HepG2 (cell line): ENCODE measurements around the gene HLA-B. TPM values are rescaled to one million over a fixed set of nuclear protein-coding genes. Genes with fewer than 3 reads are reported as not detected.

Experiments
- ATAC-seq: fragments of 200-7000 bp; cut with Tn5 transposase; 3 replicates; pipeline ENCODE4 v1.9.1; 2020; ENCODE audit warnings: mild to moderate bottlenecking, moderate library complexity
- BruUV-seq: library from RNA; stranded (reverse); fragments of 400-500 nt; replicated peaks from 2 replicates; lab custom pipeline; 2021; lab: Mats Ljungman, UMichigan
- CTCF ChIA-PET: fragments of 300-600 bp; formaldehyde crosslinking; extraction: SDS; loops from one replicate; lab custom pipeline; 2021; ENCODE audit warnings: low total read pairs, inconsistent platforms, low intra/inter-chr PET ratio; lab: Yijun Ruan, JAX
- POLR2A ChIA-PET: fragments of 350-600 bp; sonication (Branson Sonifier 250); formaldehyde crosslinking; loops from one replicate; lab custom pipeline; 2020; ENCODE audit warnings: antibody characterized with exemption, inconsistent platforms; lab: Yijun Ruan, JAX
- DNase-seq: peaks from one replicate; pipeline ENCODE4 v3.0.0-alpha.2; 2015; ENCODE audit warnings: low spot score
- FAIRE-seq: peaks from 3 replicates; lab custom pipeline; 2011; peaks lifted over from hg19 to GRCh38; lab: Jason Lieb, UNC
- H2AFZ ChIP-seq: one replicate; pipeline ENCODE4 v1.6.1; 2011; ENCODE audit warnings: low read length, inconsistent platforms
- H3K27ac ChIP-seq: fragments of 300-600 bp; 3 replicates; pipeline ENCODE4 v1.8.0; 2011; ENCODE audit warnings: mixed run types, mild to moderate bottlenecking, mixed read lengths, low read length, inconsistent platforms; ENCODE audit not compliant: insufficient read depth; ENCODE audit errors: extremely low read length
- H3K27me3 ChIP-seq, 2 experiments: fragments of 200-600 bp in 1 of 2; 2 replicates in 1 of 2; 3 replicates in 1 of 2; pipeline versions ENCODE4 v1.6.0 to v1.8.0; 2011; ENCODE audit warnings: low read length in 2 of 2, mild to moderate bottlenecking in 2 of 2, moderate library complexity in 2 of 2, inconsistent platforms in 1 of 2; ENCODE audit not compliant: insufficient read depth in 2 of 2, control insufficient read depth in 1 of 2
- H3K36me3 ChIP-seq, 2 experiments: fragments of 200-600 bp in 1 of 2; replicated peaks in 1 of 2; 2 replicates in 1 of 2; 3 replicates in 1 of 2; pipeline versions ENCODE4 v1.5.1 to v1.8.0; 2011; ENCODE audit warnings: low read length in 2 of 2, inconsistent platforms in 1 of 2; ENCODE audit not compliant: insufficient read depth in 2 of 2, control insufficient read depth in 1 of 2
- H3K4me1 ChIP-seq: 2 replicates; pipeline ENCODE4 v1.5.1; 2012; ENCODE audit warnings: low read length, inconsistent platforms; ENCODE audit not compliant: insufficient read depth
- H3K4me2 ChIP-seq: 2 replicates; pipeline ENCODE4 v1.6.0; 2011; ENCODE audit warnings: low read depth, low read length, inconsistent platforms
- H3K4me3 ChIP-seq, 3 experiments: fragments of 200-600 bp in 1 of 3; sonication (generic), shearing (Covaris generic) in 1 of 3; replicated peaks in 1 of 3; 2 replicates each; pipeline ENCODE4 v1.5.1; 2011 to 2016; ENCODE audit warnings: low read length in 3 of 3, inconsistent platforms in 2 of 3, low read depth in 2 of 3, mild to moderate bottlenecking in 2 of 3, control low read depth in 1 of 3, mixed read lengths in 1 of 3; ENCODE audit not compliant: insufficient read depth in 1 of 3
- H3K79me2 ChIP-seq: one replicate; pipeline ENCODE4 v1.6.1; 2011; ENCODE audit warnings: low read length, inconsistent platforms; ENCODE audit not compliant: insufficient read depth
- H3K9ac ChIP-seq: 2 replicates; pipeline ENCODE4 v1.6.0; 2011; ENCODE audit warnings: mild to moderate bottlenecking, low read depth, low read length, inconsistent platforms; ENCODE audit not compliant: insufficient read depth
- H3K9me3 ChIP-seq: 2 replicates; pipeline ENCODE4 v1.5.1; 2012; ENCODE audit warnings: mild to moderate bottlenecking, low read length
- H4K20me1 ChIP-seq: 2 replicates; pipeline ENCODE4 v1.6.0; 2011; ENCODE audit warnings: inconsistent platforms, mild to moderate bottlenecking, low read length, moderate library complexity; ENCODE audit not compliant: insufficient read depth
- ARHGAP35 ChIP-seq: sonication (generic); formaldehyde crosslinking; IDR thresholded peaks from 2 replicates; pipeline ENCODE4 v1.9.0; 2022; ENCODE audit warnings: mild to moderate bottlenecking, inconsistent platforms, moderate library complexity, missing genetic modification reagents, borderline replicate concordance
- ARNT2 ChIP-seq: sonication (generic); formaldehyde crosslinking; IDR thresholded peaks from 2 replicates; pipeline ENCODE4 v1.8.0; 2022; ENCODE audit warnings: mild to moderate bottlenecking, low read depth, missing genetic modification reagents, moderate library complexity
- ATF1 ChIP-seq: IDR thresholded peaks from 2 replicates; pipeline ENCODE4 v1.6.1; 2016; ENCODE audit warnings: mild to moderate bottlenecking, control low read depth
- LCORL ChIP-seq, 2 experiments: fragments of 450-650 bp in 1 of 2; sonication (generic) in 1 of 2; formaldehyde crosslinking in 1 of 2; IDR thresholded peaks; 2 replicates each; pipeline versions ENCODE4 v1.5.0 to v1.6.1; 2017 to 2020; ENCODE audit warnings: antibody characterized with exemption in 1 of 2, missing genetic modification reagents in 1 of 2
- ZNF629 ChIP-seq: sonication (generic); formaldehyde crosslinking; conservative IDR thresholded peaks from 2 replicates; pipeline ENCODE4 v1.5.0; 2020; ENCODE audit warnings: missing genetic modification reagents
- ZNF652 ChIP-seq: IDR thresholded peaks from 2 replicates; pipeline ENCODE4 v1.6.1; 2016; ENCODE audit warnings: low read depth, borderline replicate concordance
- WGBS: methylation state at CpG from one replicate; pipeline ENCODE4 v1.1.6; 2017; ENCODE audit warnings: low lambda C conversion rate; 5-methylcytosine and 5-hydroxymethylcytosine counted together
- in situ Hi-C: cut with HindIII; loops from 2 replicates; pipeline ENCODE4 v1.10.0; 2017; ENCODE audit warnings: low pct_unique_long_range_greater_than_20kb; ENCODE audit not compliant: extremely low pct_ligation_motif_present
- intact Hi-C: fragments of 100-400 bp; cut with micrococcal nuclease; formaldehyde crosslinking; loops from one replicate; pipeline ENCODE4 v1.10.0; 2022; ENCODE audit not compliant: unreplicated experiment
- polyA plus RNA-seq, 8 experiments: library from polyadenylated mRNA; depleted of rRNA in 3 of 8; stranded (reverse) in 7 of 8; unstranded in 1 of 8; fragments of >200 nt; fragmentation: Illumina TruSeq in 4 of 8; extraction: Trizol in 4 of 8; gene quantifications; 2 replicates each; pipeline versions ENCODE4 v1.2.1 to v1.2.3, GENCODE V29; 2011 to 2016; ENCODE audit warnings: low read depth in 4 of 8, missing spikeins in 1 of 8, mixed read lengths in 1 of 8; ENCODE audit not compliant: insufficient read depth in 1 of 8
- total RNA-seq, 5 experiments: library from RNA; depleted of rRNA; stranded (reverse); fragments of >200 nt; fragmentation: Illumina TruSeq; extraction: Trizol; gene quantifications; 2 replicates each; pipeline ENCODE4 v1.2.3, GENCODE V29; 2016; ENCODE audit warnings: low read depth in 1 of 5
- TF ChIP-seq, protein P1 (sequence below): sonication (generic); formaldehyde crosslinking; IDR thresholded peaks from 2 replicates; pipeline ENCODE4 v1.8.0; 2022; ENCODE audit warnings: mild to moderate bottlenecking, missing genetic modification reagents, borderline replicate concordance
- TF ChIP-seq, protein P2 (sequence below): sonication (generic); formaldehyde crosslinking; IDR thresholded peaks from 2 replicates; pipeline ENCODE4 v1.5.1; 2020; ENCODE audit warnings: missing genetic modification reagents, mild to moderate bottlenecking, borderline replicate concordance

The HLA-B gene
- total and polyA plus RNA-seq, 2 of the 13 experiments (the other 11 are each of a cell fraction or from before 2014, with no cell fraction given): 35.3 to 88.9 TPM

DNA sequence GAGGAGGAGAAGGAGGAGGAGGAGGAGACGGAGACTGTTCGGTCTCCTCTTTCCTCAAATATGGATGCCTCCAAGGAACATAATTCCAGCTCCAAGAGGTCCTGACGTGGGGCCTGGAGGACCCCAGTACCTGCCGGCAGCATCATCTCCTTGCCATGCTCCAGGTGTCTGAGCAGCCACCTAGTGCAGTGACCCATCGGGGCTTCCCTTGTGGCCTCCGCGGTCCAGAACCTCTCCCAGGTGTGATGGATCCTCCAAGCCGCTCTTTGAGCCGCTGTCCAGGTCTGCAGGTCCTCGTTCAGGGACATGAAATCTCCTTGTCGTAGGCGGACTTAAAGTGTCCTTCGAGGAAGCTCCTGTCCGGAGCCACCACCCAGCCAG, 49.3 kb downstream of the HLA-B start (continued):
- TF ChIP-seq ARNT2 (CRISPR knock-in tag) (no peak), ARHGAP35 (no peak), ATF1 (CRISPR knock-in tag) (no peak), LCORL (IDR thresholded peaks at IDR 0.05) (no peak), LCORL (CRISPR knock-in tag; IDR thresholded peaks at IDR 0.05) (no peak)
- TF ChIP-seq, protein P1, sequence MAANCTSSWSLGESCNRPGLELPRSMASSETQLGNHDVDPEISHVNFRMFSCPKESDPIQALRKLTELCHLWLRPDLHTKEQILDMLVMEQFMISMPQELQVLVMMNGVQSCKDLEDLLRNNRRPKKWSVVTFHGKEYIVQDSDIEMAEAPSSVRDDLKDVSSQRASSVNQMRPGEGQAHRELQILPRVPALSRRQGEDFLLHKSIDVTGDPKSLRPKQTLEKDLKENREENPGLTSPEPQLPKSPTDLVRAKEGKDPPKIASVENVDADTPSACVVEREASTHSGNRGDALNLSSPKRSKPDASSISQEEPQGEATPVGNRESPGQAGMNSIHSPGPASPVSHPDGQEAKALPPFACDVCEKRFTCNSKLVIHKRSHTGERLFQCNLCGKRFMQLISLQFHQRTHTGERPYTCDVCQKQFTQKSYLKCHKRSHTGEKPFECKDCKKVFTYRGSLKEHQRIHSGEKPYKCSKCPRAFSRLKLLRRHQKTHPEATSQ: no peak

DNA sequence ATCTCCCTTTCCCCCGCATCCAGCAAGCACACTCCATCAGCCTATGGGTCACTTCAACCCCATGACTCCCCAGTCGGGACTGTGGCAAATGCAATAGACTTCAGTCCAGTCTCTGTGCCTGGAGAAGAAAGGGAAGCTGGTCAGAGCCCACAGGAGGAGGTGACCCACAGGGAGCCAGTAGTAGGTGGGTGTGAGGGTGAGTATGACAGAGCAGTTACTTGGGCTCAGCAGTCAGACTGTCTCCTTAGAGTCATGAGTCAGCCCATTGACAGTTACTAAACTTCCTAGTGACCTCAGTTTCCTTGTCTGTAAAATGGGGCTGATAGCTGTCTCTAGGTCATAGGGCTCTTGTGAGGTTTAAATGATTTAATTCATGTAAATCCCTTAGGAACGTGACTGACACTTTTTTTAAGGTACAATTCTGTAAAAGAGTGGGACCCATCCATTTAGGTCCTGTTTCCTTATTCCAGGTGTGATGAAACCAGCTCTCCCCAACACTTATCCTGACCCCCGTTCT, 51.2 kb downstream of the HLA-B start:
- TF ChIP-seq ZNF652 (CRISPR knock-in tag) (no peak), ZNF629 (CRISPR knock-in tag) (0 out of 2 replicates have a peak, but pooled peaks have one; percentile 32)
- TF ChIP-seq, protein P2, sequence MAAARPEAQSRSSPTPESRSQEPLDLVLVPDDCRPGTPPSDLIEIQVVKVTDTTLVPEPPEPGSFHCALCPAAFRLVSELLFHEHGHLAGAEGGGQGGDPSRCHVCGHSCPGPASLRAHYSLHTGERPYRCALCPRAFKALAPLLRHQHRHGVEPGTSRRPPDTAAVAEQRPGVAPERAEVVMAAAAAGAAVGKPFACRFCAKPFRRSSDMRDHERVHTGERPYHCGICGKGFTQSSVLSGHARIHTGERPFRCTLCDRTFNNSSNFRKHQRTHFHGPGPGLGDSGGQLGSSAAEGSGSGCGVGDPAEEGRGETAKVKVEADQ (CRISPR knock-in tag): no peak
- TF ChIP-seq, all 625 proteins: peak for 1
- no peaks in the 10 kb centered on the region for H3K36me3 ChIP-seq
- ChIA-PET POLR2A (no interaction called here), CTCF (no interaction called here)
- peaks cover 1 to 36% of the 10 kb centered on the region in 2 experiments; a peak in 4 of 5 replicates for H3K27me3 ChIP-seq
- in situ Hi-C loops: no loop called here
- no peak overlapping the region for H3K9ac ChIP-seq
- BruUV-seq: no TSS peak
- no peaks in the 10 kb centered on the region for H3K79me2 ChIP-seq
- H3K4me1 ChIP-seq: peaks cover under 1% of the 10 kb centered on the region
- no peak overlapping the region for H3K27ac ChIP-seq
- no peak overlapping the region for H2AFZ ChIP-seq
- no peaks in the 10 kb centered on the region for H3K9me3 ChIP-seq
- DNase-seq (no peak), ATAC-seq (no peak), FAIRE-seq (no peak)
- intact Hi-C loops: no loop called here
- WGBS: 23% methylated on average over 4 of the region's 4 CpGs
- H3K4me2 ChIP-seq: no peak overlapping the region
- no peak overlapping the region for H3K4me3 ChIP-seq
- no peaks in the 10 kb centered on the region for H4K20me1 ChIP-seq
